Adrenal gland (tissue), 19 donors: ENCODE measurements around the gene XK. TPM values are rescaled to one million over a fixed set of nuclear protein-coding genes. Genes with fewer than 3 reads are reported as not detected.

Experiments used
- DNase-seq, 7 donors: peaks; one replicate each; pipeline ENCODE4 v3.0.0-alpha.2; 2019 to 2020
- H3K27ac ChIP-seq, 5 donors: fragments of 200-600 bp; sonication (generic) in 4 of 5; 1 replicate in 3 of 5; 2 replicates in 2 of 5; pipeline versions ENCODE4 v1.5.1 to v1.8.0; 2016 to 2020; ENCODE audit warnings: mild to moderate bottlenecking in 1 of 5
- H3K27me3 ChIP-seq: fragments of 200-600 bp; 2 replicates; pipeline ENCODE4 v1.8.0; 2021
- H3K36me3 ChIP-seq, 2 donors: fragments of 200-600 bp; replicated peaks in 1 of 2; 1 replicate in 1 of 2; 2 replicates in 1 of 2; pipeline versions ENCODE4 v1.5.1 to v1.8.0; 2018 to 2022
- H3K4me1 ChIP-seq, 2 donors: fragments of 200-600 bp; replicated peaks in 1 of 2; 1 replicate in 1 of 2; 2 replicates in 1 of 2; pipeline versions ENCODE4 v1.5.1 to v1.8.0; 2018 to 2021
- H3K4me3 ChIP-seq, 4 donors: fragments of 200-600 bp; sonication (generic) in 3 of 4; one replicate each; pipeline ENCODE4 v1.5.1; 2016 to 2018
- H3K9me3 ChIP-seq, 3 donors: fragments of 200-600 bp; sonication (generic) in 1 of 3; replicated peaks in 1 of 3; 1 replicate in 2 of 3; 2 replicates in 1 of 3; pipeline versions ENCODE4 v1.5.1 to v1.8.0; 2016 to 2021
- POLR2A ChIP-seq, 2 donors: fragments of 450-650 bp; IDR thresholded peaks; one replicate each; pipeline ENCODE4 v1.6.1; 2017; ENCODE audit warnings: antibody characterized with exemption in 2 of 2, mild to moderate bottlenecking in 2 of 2, moderate library complexity in 1 of 2
- WGBS, 4 donors: extraction: QIAGEN DNeasy Blood & Tissue Kit in 2 of 4; methylation state at CpG; one replicate each; pipeline versions ENCODE4 v1.1.5 to v1.1.7; 2013 to 2017; 5-methylcytosine and 5-hydroxymethylcytosine counted together
- intact Hi-C, 2 donors: fragments of 100-400 bp; cut with DNase I; formaldehyde crosslinking; loops; one replicate each; pipeline versions ENCODE4 v1.14.1 to v1.15.0; 2022 to 2023
- long read RNA-seq, 10 donors: library from polyadenylated mRNA in 3 of 10; unstranded in 2 of 10; stranded (forward) in 1 of 10; transcript quantifications; one replicate each; pipeline ENCODE4 v2.0.0 and lab custom pipeline, GENCODE V29; 2021 to 2026
- polyA plus RNA-seq, 3 donors: library from polyadenylated mRNA; stranded (reverse); fragments of 200-250 nt in 2 of 3; fragments of 350-450 nt in 1 of 3; fragmentation: Illumina TruSeq in 1 of 3; extraction: RNeasy Lipid Tissue Mini Kit (QIAGEN cat#74804) in 1 of 3; gene quantifications; one replicate each; pipeline ENCODE4 v1.2.3, GENCODE V29; 2013 to 2014
- total RNA-seq, 9 donors: library from RNA; depleted of rRNA in 4 of 9; stranded (reverse); fragments of >200 nt in 4 of 9; fragments of 120-200 nt in 1 of 9; fragmentation: NEBNext Ultra II Directional in 1 of 9; extraction: Animal tissue kit (Norgen Biotek cat#: 25700) in 1 of 9; gene quantifications; one replicate each; pipeline versions ENCODE4 v1.1.0 to v1.2.4, GENCODE V29; 2013 to 2023
- TF ChIP-seq, protein P1 (sequence below), 6 experiments: fragments of 450-650 bp in 4 of 6; fragments of 200-600 bp in 2 of 6; sonication (generic) in 1 of 6; IDR thresholded peaks; 1 replicate in 5 of 6; 2 replicates in 1 of 6; pipeline versions ENCODE4 v1.5.1 to v1.8.0; 2016 to 2021; ENCODE audit warnings: antibody characterized with exemption in 6 of 6, mild to moderate bottlenecking in 2 of 6, moderate library complexity in 1 of 6
- donor health status: healthy with polysubstance abuse.
- donor health status: Bipolar disorder and iron deficiency.
- donor health status: DM: yes; HTN: yes; CAD: no.
- donor health status: DM: no; HTN: no; CAD: no.
- donor health status: DM: no; HTN: no; CAD: no.
- donor health status: DM: yes; HTN: yes; CAD: no.

The XK gene, protein sequence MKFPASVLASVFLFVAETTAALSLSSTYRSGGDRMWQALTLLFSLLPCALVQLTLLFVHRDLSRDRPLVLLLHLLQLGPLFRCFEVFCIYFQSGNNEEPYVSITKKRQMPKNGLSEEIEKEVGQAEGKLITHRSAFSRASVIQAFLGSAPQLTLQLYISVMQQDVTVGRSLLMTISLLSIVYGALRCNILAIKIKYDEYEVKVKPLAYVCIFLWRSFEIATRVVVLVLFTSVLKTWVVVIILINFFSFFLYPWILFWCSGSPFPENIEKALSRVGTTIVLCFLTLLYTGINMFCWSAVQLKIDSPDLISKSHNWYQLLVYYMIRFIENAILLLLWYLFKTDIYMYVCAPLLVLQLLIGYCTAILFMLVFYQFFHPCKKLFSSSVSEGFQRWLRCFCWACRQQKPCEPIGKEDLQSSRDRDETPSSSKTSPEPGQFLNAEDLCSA
- total RNA-seq (1 to 10 TPM; 1.2 to 3.8 (median 1.8) TPM), polyA plus RNA-seq (1 to 10 TPM in 1 of 3 donors, under 1 TPM in 2; 0.44 to 3.5 (median 0.72) TPM)
- long read RNA-seq, donor 1, full-length matches to known transcripts = 1 of 1 reads
- long read RNA-seq, donor 1, partial matches to known transcripts = 0 of 1 reads
- long read RNA-seq, donor 1, other reads (novel, unspliced or antisense) = 0 of 1 reads
- long read RNA-seq, donor 2, full-length matches to known transcripts = 1 of 1 reads
- long read RNA-seq, donor 2, partial matches to known transcripts = 0 of 1 reads
- long read RNA-seq, donor 2, other reads (novel, unspliced or antisense) = 0 of 1 reads
- long read RNA-seq, donor 3, full-length matches to known transcripts = 1 of 1 reads
- long read RNA-seq, donor 3, partial matches to known transcripts = 0 of 1 reads
- long read RNA-seq, donor 3, other reads (novel, unspliced or antisense) = 0 of 1 reads
- long read RNA-seq, donor 4 = 0 reads
- long read RNA-seq, donor 5, partial matches to known transcripts = 0 of 1 reads
- long read RNA-seq, donor 5, other reads (novel, unspliced or antisense) = 1 of 1 reads
- long read RNA-seq, donor 6 = 0 reads
- long read RNA-seq, donor 7, full-length matches to known transcripts = 1 of 1 reads
- long read RNA-seq, donor 7, partial matches to known transcripts = 0 of 1 reads
- long read RNA-seq, donor 7, other reads (novel, unspliced or antisense) = 0 of 1 reads
- long read RNA-seq, donor 8, full-length matches to known transcripts = 2 of 2 reads
- long read RNA-seq, donor 8, partial matches to known transcripts = 0 of 2 reads
- long read RNA-seq, donor 8, other reads (novel, unspliced or antisense) = 0 of 2 reads
- long read RNA-seq, donor 9 = 0 reads
- long read RNA-seq, donor 10 = 0 reads

GRCh38 chrX:37685381-37686359 lies at the start of gene XK:
XK (plus strand) TSS chrX:37685791; CDS start chrX:37685962, 171 bp downstream.
- DNase-seq = peak; percentile 48 to 73 (median 56)
- Histone ChIP-seq H3K36me3 (no peaks in the 10 kb centered on the region), H3K27ac (peak within 1 kb of the TSS in 3 of 5 donors; percentile 31 to 73 (median 63)), H3K9me3 (no peaks in the 10 kb centered on the region), H3K4me1 (no peaks in the 10 kb centered on the region), H3K27me3 (peaks cover 17% of the 10 kb centered on the region), H3K4me3 (peak within 1 kb of the TSS in 2 of 4 donors; percentile 26 to 66)
- intact Hi-C loops = no loop called here
- 3 to 57% (median 28%) methylated on average over 9 to 100 of the region's 100 CpGs for WGBS, 4 donors
- TF ChIP-seq, protein P1, sequence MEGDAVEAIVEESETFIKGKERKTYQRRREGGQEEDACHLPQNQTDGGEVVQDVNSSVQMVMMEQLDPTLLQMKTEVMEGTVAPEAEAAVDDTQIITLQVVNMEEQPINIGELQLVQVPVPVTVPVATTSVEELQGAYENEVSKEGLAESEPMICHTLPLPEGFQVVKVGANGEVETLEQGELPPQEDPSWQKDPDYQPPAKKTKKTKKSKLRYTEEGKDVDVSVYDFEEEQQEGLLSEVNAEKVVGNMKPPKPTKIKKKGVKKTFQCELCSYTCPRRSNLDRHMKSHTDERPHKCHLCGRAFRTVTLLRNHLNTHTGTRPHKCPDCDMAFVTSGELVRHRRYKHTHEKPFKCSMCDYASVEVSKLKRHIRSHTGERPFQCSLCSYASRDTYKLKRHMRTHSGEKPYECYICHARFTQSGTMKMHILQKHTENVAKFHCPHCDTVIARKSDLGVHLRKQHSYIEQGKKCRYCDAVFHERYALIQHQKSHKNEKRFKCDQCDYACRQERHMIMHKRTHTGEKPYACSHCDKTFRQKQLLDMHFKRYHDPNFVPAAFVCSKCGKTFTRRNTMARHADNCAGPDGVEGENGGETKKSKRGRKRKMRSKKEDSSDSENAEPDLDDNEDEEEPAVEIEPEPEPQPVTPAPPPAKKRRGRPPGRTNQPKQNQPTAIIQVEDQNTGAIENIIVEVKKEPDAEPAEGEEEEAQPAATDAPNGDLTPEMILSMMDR (IDR thresholded peaks at IDR 0.05) = no peak
- peak in 1 of 2 donors; percentile 44 for TF ChIP-seq POLR2A (IDR thresholded peaks at IDR 0.05)

- intact Hi-C loops = no loop called here
- TF ChIP-seq, protein P1 (IDR thresholded peaks at IDR 0.05) = no peak
- TF ChIP-seq POLR2A (IDR thresholded peaks at IDR 0.05) = no peak
- H3K4me1 ChIP-seq = no peaks in the 10 kb centered on the region
Measured at GRCh38 chrX:37638047-37638446, 47.5 kb upstream of the XK start.

GRCh38 chrX:37640142-37640541 lies 45.4 kb upstream of the XK start:
- Histone ChIP-seq H3K27me3 (peaks cover 6% of the 10 kb centered on the region), H3K4me1 (no peaks in the 10 kb centered on the region), H3K36me3 (no peaks in the 10 kb centered on the region), H3K4me3 (no peak overlapping the region), H3K9me3 (no peaks in the 10 kb centered on the region), H3K27ac (no peak overlapping the region)
- intact Hi-C loops = no loop called here
- TF ChIP-seq POLR2A (IDR thresholded peaks at IDR 0.05) = no peak
- TF ChIP-seq, protein P1 (IDR thresholded peaks at IDR 0.05) = no peak
- 52 to 81% (median 74%) methylated on average over 2 to 5 of the region's 5 CpGs for WGBS, 4 donors
- no peak for DNase-seq

More at GRCh38 chrX:37638047-37638446, 47.5 kb upstream of the XK start:
- no peaks in the 10 kb centered on the region for H3K36me3 ChIP-seq
- no peak overlapping the region for H3K27ac ChIP-seq
- no peak for DNase-seq
- H3K4me3 ChIP-seq = no peak overlapping the region
- H3K9me3 ChIP-seq = no peaks in the 10 kb centered on the region
- H3K27me3 ChIP-seq = peaks cover 6% of the 10 kb centered on the region
